G401 (cell line): ENCODE data around the gene SRRM2. TPM values are rescaled to one million over a fixed set of nuclear protein-coding genes. Genes with fewer than 3 reads are reported as not detected.

Source experiments
- DNase-seq: peaks from one replicate; pipeline ENCODE4 v3.0.0-alpha.2; 2015; ENCODE audit warnings: low spot score
- in situ Hi-C: cut with HindIII; loops from 2 replicates; pipeline ENCODE4 v1.10.0; 2016; ENCODE audit warnings: low sequenced_read_pairs, mixed read lengths
- total RNA-seq: library from RNA; depleted of rRNA; stranded (reverse); fragments of >200 nt; shearing (Covaris generic); gene quantifications from 2 replicates; pipeline ENCODE4 v1.2.3, GENCODE V29; 2014

SRRM2 gene
- total RNA-seq, 1 experiment from 2014 or later: 44.7 TPM

GRCh38 chr16:2784358-2785100 lies 32.1 kb downstream of the SRRM2 start:
- in situ Hi-C loops: no loop called here
- no peak for DNase-seq

- DNase-seq: no peak
Observed at GRCh38 chr16:2785101-2785991, 32.9 kb downstream of the SRRM2 start.

DNA sequence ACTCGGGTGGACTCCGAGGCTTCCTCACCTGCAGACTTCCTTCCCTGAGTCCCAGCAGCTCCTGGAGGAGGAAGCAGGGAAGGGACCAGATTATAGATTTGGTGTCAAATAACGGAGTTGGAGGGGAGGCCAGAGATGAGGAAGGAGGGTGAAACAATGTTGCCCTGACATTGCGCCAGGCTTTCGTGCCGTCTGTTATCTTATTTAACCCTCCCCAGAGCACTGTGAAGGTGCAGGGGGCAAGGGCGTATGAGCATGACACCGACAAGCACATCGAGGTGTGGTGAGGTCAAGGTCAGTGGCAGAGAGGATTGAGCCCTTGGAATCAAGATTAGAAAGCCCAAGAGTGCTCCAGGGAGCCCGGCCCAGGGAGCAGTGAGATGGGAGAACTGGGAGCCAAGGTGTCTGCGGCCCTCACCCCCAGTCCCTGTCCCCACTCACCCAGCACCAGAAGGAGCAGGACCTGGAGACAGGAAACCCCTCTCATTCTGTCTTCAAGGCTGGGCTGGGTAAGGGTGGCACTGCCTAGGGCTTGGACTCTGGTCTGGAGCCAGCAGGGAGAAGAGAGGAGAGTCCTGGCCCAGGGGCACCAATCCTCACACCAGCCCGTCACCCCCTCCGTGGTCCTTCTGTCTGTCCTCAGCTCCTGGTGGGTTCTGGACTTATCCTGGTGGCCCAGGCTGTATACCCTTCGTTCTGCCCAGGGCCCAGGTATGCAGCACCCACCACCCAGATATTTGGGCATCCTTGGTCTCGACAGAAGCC lies 33.8 kb downstream of the SRRM2 start:
- DNase-seq: no peak
- in situ Hi-C loops: no loop called here

More at GRCh38 chr16:2785101-2785991, 32.9 kb downstream of the SRRM2 start:
- in situ Hi-C loops: no loop called here

GRCh38 chr16:2786826-2787151 lies 34.4 kb downstream of the SRRM2 start:
- in situ Hi-C loops: no loop called here
- no peak for DNase-seq

DNA sequence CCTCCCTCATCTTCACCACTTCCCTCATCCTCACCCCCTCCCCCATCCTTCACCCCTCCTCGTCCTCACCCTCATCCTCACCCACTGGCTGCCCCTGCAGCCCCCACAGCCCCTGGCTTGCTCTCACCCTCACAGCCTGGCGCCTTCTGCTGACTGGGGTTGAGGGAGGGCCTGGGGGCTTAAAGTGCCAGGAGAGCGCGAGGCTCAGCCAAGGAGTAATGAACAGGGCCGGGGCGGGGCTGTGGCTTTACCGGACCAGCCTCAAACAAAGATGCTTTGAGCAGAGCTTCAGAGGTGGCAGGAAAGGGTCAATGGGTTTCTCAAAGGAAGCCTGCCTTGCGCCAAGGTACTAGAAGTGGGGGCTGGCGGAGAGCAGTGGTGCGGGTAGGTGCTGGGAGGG lies 35.0 kb downstream of the SRRM2 start, which contains the start of gene PRSS33:
PRSS33 (minus strand) TSS at position 155 of the 400 bp plus-strand sequence. CDS start 1,013 bp downstream, outside the sequence.
- in situ Hi-C loops: no loop called here
- DNase-seq: no peak

DNA sequence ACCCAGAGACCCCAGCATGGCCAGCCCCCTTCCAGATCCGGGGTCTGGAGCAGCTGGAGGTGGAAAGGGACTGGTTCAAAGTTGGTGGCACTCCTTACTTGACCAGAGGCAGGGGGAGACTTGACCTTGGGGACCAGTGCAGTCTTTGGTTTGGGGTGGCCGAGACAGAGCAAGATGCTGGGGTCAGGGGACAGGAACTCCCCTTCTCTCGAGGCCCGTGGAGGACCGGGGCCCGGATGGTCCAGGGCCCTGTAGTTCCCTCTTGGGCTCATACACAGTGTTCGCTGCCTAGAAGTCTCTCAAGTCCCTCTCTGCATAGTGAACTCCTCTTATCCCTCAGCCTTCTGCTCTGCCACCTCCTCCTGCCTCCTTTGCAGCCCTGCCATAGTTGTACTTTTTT lies 35.5 kb downstream of the SRRM2 start:
- no peak for DNase-seq
- in situ Hi-C loops: no loop called here

GRCh38 chr16:2790631-2791030 lies 38.2 kb downstream of the SRRM2 start:
- no peak for DNase-seq
- in situ Hi-C loops: no loop called here

GRCh38 chr16:2791174-2791573 lies 38.7 kb downstream of the SRRM2 start:
- no peak for DNase-seq
- in situ Hi-C loops: no loop called here

GRCh38 chr16:2792940-2793339 lies 40.5 kb downstream of the SRRM2 start:
- in situ Hi-C loops: no loop called here

DNA sequence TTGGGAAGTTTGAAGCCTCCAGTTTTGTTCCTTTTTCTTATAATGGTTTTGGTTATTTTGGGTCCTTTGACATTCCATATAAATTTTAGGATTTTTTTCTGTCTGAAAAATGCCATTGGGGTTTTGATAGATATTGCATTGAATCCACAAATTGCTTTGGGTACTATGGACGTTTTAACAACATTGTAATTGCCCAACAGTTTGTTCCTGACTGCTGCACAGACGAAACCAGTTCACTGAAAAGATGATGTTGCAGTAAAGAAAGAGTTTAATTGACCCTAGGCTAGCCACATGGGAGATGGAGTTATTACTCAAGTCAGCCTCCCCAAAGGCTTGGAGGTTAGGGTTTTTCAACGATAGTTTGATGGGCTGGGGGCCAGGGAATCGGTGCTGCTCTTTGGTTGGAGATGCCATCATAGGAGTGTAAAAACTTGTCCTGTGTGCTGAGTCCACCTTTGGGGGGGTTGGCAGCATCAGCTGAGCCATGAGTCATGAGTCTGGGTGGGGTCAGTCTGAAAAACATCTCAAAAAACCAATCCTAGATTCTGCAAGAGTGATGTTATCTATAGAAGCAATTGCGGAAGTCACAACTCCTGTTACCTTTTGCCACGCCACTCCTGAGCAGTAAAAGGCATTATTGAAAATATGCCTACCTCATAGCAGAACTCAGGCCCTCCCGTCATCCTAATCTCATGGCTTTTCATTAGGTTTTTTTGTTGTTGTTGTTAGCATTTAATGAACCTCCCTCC lies 43.1 kb downstream of the SRRM2 start:
- DNase-seq: no peak
- in situ Hi-C loops: no loop called here

More at GRCh38 chr16:2792940-2793339, 40.5 kb downstream of the SRRM2 start:
- no peak for DNase-seq

- no peak for DNase-seq
- in situ Hi-C loops: no loop called here
Observed at GRCh38 chr16:2798723-2799204, 46.3 kb downstream of the SRRM2 start.

- in situ Hi-C loops: no loop called here
- no peak for DNase-seq
Observed at GRCh38 chr16:2799205-2799858, 46.9 kb downstream of the SRRM2 start.

DNA sequence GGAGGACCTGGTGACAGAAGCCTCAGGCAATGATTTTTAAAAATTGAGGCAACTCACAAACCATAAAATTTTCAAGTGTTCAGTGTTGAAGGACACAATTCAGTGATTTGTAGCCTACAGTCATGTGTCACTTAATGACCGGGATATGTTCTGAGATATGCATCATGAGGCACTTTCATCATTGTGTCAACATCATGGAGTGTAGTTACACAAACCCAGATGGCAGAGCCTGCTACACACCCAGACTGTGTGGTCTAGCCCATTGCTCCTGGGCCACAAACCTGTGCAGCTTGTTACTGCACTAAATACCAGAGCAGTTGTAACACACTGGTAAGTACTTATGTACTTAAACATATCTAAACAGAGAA lies 47.4 kb downstream of the SRRM2 start:
- in situ Hi-C loops: no loop called here
- no peak for DNase-seq

GRCh38 chr16:2803545-2804195 lies 51.2 kb downstream of the SRRM2 start:
- in situ Hi-C loops: no loop called here
- DNase-seq: no peak

DNA sequence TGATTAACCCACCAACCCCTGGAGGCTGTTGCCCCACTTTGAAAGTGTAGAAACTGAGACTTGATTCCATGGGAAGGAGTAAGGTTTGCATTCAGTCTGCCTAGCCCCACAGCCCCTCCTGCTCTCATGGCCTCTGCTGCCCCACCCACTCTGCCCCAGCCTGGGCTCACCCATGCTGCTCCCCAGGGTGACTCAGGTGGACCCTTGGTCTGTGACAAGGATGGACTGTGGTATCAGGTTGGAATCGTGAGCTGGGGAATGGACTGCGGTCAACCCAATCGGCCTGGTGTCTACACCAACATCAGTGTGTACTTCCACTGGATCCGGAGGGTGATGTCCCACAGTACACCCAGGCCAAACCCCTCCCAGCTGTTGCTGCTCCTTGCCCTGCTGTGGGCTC lies 52.3 kb downstream of the SRRM2 start:
- DNase-seq: no peak
- in situ Hi-C loops: no loop called here

DNA sequence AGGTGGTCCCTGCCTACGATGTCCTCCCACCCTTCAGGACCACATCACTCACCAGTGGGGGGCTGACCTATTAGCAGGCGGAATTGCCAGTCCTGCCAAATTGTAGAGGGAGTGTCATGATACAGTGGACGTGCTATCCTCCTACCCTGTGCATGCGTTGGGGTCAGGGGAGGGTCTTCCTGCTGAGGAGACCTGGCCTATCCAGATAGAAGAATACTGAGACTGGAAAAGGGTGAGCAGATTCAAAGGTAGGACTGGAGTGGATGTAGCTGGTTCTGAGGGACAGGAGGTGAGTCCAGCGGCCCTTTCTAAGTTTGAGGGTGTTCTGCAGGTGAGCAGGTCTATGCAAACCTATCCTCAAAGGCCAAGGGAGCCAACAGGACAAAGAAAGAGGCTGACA lies 53.8 kb downstream of the SRRM2 start:
- in situ Hi-C loops: no loop called here
- no peak for DNase-seq

GRCh38 chr16:2808181-2808580 lies 55.7 kb downstream of the SRRM2 start:
- no peak for DNase-seq
- in situ Hi-C loops: no loop called here

DNA sequence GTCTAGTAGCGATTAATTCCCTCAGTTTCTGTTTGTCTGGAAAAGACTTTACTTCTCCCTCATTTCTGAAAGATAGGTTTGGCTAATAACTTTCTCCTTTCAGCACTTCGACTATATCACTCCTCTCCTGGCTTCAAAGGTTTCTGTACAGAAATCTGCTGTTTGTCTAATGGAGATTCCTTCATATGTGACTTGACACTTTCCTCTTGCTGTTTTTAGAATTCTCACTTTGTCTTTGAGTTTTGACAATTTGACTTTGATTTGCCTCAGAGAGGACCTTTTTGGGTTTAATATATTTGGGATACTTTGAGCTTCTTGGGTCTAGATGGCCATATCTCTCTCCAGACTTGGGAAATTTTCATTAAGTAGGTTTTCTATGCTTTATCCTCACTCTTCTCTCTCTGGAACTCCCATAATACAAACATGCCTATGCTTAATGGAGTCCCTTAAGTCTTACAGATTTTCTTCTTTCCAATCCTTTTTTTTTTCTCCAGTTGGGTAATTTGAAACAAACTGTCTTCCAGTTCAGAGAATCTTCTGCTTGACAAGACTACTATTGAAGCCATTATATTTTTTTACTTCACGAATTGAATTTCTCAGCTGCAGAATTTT lies 56.8 kb downstream of the SRRM2 start:
- DNase-seq: no peak
- in situ Hi-C loops: no loop called here
